Thoracic aorta (tissue), 2 donors: ENCODE measurements around the gene KCNK1. TPM values are rescaled to one million over a fixed set of nuclear protein-coding genes. Genes with fewer than 3 reads are reported as not detected.
"Not testable (repeated sequence)": the region's sequence is repeated elsewhere in the genome, so short reads cannot be mapped to it uniquely, and the experiment has no call there.

Experiments
- ATAC-seq: fragments of 150-250 bp; one replicate; pipeline ENCODE4 v1.8.0; 2017; ENCODE audit warnings: low read depth; ENCODE audit not compliant: insufficient number of reproducible peaks, low FRiP score
- DNase-seq: peaks from one replicate; pipeline ENCODE4 v3.0.0-alpha.2; 2020; ENCODE audit warnings: low spot score
- H3K27ac ChIP-seq, 2 donors: fragments of 200-600 bp; sonication (generic); 1 replicate in 1 of 2; 2 replicates in 1 of 2; pipeline ENCODE4 v1.5.1; 2016; ENCODE audit warnings: mild to moderate bottlenecking in 2 of 2, moderate library complexity in 2 of 2
- H3K27me3 ChIP-seq: fragments of 200-600 bp; sonication (generic); replicated peaks from 2 replicates; pipeline ENCODE4 v1.6.0; 2016; ENCODE audit warnings: mild to moderate bottlenecking; ENCODE audit not compliant: insufficient read depth
- H3K36me3 ChIP-seq: fragments of 200-600 bp; sonication (generic); one replicate; pipeline ENCODE4 v1.5.1; 2016
- H3K4me1 ChIP-seq, 2 donors: fragments of 200-600 bp; sonication (generic); 1 replicate in 1 of 2; 2 replicates in 1 of 2; pipeline versions ENCODE4 v1.5.1 to v1.6.0; 2016; ENCODE audit warnings: low read depth in 2 of 2, mild to moderate bottlenecking in 1 of 2; ENCODE audit not compliant: control insufficient read depth in 1 of 2
- H3K4me3 ChIP-seq: fragments of 200-600 bp; sonication (generic); 2 replicates; pipeline ENCODE4 v1.5.1; 2016; ENCODE audit warnings: mild to moderate bottlenecking
- H3K9me3 ChIP-seq: fragments of 200-600 bp; sonication (generic); 2 replicates; pipeline ENCODE4 v1.5.1; 2016
- CTCF ChIP-seq: fragments of 200-600 bp; sonication (generic); IDR thresholded peaks from one replicate; pipeline ENCODE4 v1.5.1; 2019; ENCODE audit warnings: antibody characterized with exemption
- total RNA-seq, 2 donors: library from RNA; depleted of rRNA; stranded (reverse); fragments of >200 nt; gene quantifications; one replicate each; pipeline versions ENCODE4 v1.1.0 to v1.2.3, GENCODE V29; 2016

KCNK1 gene
- total RNA-seq, 2 donors from 2014 or later, result 6.2 to 8.5 TPM

GRCh38 chr1:233614173-233614742, 352 bp downstream of the KCNK1 start:
- no peaks in the 10 kb centered on the region for H3K9me3 ChIP-seq
- DNase-seq, result no peak
- peak overlapping the region; percentile 80 for H3K4me3 ChIP-seq
- H3K36me3 ChIP-seq, result no peaks in the 10 kb centered on the region
- H3K27ac ChIP-seq, result no peak overlapping the region
- TF ChIP-seq CTCF, result no peak
- ATAC-seq, result no peak
- H3K27me3 ChIP-seq, result no peaks in the 10 kb centered on the region
- peaks cover 0 to 20% of the 10 kb centered on the region in 2 donors for H3K4me1 ChIP-seq

- no peak for ATAC-seq
- DNase-seq, result no peak
Measured at GRCh38 chr1:233614743-233615521, 1.0 kb downstream of the KCNK1 start.

GRCh38 chr1:233615571-233615970, 1.7 kb downstream of the KCNK1 start:
- H3K4me3 ChIP-seq, result peak overlapping the region; percentile 80
- no peak for ATAC-seq
- H3K9me3 ChIP-seq, result no peaks in the 10 kb centered on the region

More at GRCh38 chr1:233614743-233615521, 1.0 kb downstream of the KCNK1 start:
- Histone ChIP-seq H3K4me1 (peaks cover 0 to 20% of the 10 kb centered on the region in 2 donors), H3K9me3 (no peaks in the 10 kb centered on the region), H3K36me3 (no peaks in the 10 kb centered on the region), H3K4me3 (peak overlapping the region; percentile 80), H3K27me3 (no peaks in the 10 kb centered on the region), H3K27ac (no peak overlapping the region)
- TF ChIP-seq CTCF, result no peak

GRCh38 chr1:233617025-233617424, 3.1 kb downstream of the KCNK1 start:
- no peak for TF ChIP-seq CTCF
- peaks cover 0 to 20% of the 10 kb centered on the region in 2 donors for H3K4me1 ChIP-seq
- no peaks in the 10 kb centered on the region for H3K36me3 ChIP-seq
- no peak for DNase-seq
- no peak overlapping the region for H3K4me3 ChIP-seq
- H3K9me3 ChIP-seq, result no peaks in the 10 kb centered on the region
- H3K27me3 ChIP-seq, result no peaks in the 10 kb centered on the region
- no peak overlapping the region for H3K27ac ChIP-seq
- ATAC-seq, result no peak

More at GRCh38 chr1:233615571-233615970, 1.7 kb downstream of the KCNK1 start:
- Histone ChIP-seq H3K4me1 (peaks cover 0 to 20% of the 10 kb centered on the region in 2 donors), H3K36me3 (no peaks in the 10 kb centered on the region), H3K27ac (no peak overlapping the region), H3K27me3 (no peaks in the 10 kb centered on the region)
- TF ChIP-seq CTCF, result no peak
- no peak for DNase-seq

GRCh38 chr1:233619414-233619813, 5.5 kb downstream of the KCNK1 start:
- ATAC-seq, H3K27me3 ChIP-seq, H3K4me3 ChIP-seq, H3K36me3 ChIP-seq, DNase-seq, H3K9me3 ChIP-seq, H3K27ac ChIP-seq: not testable (repeated sequence)
- H3K4me1 ChIP-seq, result peaks cover 0 to 17% of the 10 kb centered on the region in 2 donors
